HK-2 (cell line): ENCODE results near the gene PRAMEF13.
"Not testable (repeated sequence)": the region's sequence is repeated elsewhere in the genome, so short reads cannot be mapped to it uniquely, and the experiment has no call there.

Experiments used
- DNase-seq: peaks from one replicate; pipeline ENCODE4 v3.0.0-alpha.2; 2018; ENCODE audit not compliant: unreplicated experiment

Gene PRAMEF13, protein sequence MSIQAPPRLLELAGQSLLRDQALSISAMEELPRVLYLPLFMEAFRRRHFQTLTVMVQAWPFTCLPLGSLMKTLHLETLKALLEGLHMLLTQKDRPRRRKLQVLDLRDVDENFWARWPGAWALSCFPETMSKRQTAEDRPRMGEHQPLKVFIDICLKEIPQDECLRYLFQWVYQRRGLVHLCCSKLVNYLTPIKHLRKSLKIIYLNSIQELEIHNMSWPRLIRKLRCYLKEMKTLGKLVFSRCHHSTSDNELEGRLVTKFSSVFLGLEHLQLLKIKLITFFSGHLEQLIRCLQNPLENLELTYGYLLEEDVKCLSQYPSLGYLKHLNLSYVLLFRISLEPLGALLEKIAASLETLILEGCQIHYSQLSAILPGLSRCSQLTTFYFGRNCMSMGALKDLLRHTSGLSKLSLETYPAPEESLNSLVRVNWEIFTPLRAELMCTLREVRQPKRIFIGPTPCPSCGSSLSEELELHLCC

DNA sequence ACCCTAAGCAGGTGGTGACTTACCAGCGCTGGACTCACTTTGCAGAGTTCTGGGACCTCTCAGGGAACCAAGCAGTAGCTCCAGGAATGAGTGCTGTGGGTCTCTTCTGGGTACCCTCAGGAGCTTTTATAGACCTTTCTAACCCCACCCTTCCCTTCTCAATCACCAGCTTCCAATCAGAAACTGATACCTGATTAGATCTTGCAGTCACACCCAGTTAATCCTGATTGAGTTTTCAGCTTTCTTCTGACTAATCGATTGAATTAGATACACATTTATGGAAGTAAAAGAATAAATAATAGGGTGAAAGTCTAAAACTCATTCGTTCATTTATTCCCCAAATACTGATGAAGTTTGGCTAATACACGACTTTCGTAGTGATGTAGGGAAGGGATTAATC is at the start of gene PRAMEF13:
Gene PRAMEF13 (minus strand): TSS at position 101 of the 400 bp plus-strand sequence. CDS start 1,820 bp downstream, outside the sequence.
- DNase-seq, result not testable (repeated sequence)

DNA sequence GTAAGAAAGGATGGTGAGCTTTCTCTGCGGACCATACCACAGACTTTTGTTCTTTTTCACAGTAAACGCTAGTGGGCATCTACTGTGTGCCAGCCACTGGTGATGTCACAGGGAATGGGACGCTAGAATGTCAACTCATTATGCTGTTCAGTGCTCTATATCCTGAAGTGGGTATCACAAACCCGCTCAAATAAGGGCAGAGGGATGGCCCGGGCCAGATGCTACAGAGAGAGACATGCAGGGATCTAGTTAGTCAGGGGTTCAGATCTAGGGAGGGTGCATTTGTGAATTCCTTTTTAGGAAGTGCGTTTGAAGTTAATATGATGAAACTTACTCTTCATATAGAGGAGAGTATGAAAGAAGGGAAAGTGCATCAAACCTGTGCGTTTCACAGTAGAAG is 45.9 kb upstream of the PRAMEF13 start:
- not testable (repeated sequence) for DNase-seq

DNA sequence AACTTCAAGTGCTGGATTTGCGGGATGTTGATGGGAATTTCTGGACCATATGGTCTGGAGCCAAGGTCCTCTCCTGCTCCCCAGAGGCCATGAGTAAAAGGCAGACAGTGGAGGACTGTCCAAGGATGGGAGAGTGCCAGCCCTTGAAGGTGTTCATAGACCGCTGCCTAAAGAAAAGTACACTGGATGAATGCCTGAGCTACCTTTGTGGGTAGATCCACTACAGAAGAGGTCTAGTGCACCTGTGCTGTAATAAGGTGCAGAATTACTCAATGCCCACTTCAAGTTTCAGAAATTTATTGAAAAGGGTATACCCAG is 45.3 kb upstream of the PRAMEF13 start:
- DNase-seq, result not testable (repeated sequence)

DNA sequence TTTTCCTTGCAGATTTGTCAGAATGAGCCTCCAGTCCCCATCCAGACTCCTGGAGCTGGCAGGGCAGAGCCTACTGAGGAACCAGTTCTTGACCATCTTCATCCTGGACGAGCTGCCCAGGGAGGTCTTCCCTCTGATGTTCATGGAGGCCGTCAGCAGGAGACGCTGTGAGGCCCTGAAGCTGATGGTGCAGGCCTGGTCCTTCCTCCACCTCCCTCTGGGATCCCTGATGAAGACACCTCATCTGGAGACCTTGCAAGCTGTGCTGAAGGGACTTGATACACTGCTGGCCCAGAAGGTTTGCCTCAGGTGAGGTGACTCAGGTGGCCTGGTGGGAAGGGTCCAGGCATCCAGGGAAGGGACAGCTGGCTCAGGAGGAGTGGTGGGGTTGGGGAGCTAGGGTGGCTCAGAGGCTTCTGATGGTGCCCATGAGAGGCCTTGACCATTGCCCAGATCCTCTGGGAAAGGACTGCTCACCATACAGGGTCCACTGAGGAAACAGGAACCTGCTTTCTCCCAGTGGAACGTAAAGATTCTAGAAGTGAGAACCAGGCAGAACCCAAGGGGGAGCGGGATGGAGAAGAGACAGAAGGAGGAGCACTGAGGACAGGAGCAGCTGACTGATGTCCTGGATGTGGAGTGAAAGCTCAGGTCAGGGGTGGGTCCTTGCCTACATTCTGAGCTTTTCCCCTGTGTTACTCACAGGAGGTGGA is 44.8 kb upstream of the PRAMEF13 start:
- not testable (repeated sequence) for DNase-seq

DNA sequence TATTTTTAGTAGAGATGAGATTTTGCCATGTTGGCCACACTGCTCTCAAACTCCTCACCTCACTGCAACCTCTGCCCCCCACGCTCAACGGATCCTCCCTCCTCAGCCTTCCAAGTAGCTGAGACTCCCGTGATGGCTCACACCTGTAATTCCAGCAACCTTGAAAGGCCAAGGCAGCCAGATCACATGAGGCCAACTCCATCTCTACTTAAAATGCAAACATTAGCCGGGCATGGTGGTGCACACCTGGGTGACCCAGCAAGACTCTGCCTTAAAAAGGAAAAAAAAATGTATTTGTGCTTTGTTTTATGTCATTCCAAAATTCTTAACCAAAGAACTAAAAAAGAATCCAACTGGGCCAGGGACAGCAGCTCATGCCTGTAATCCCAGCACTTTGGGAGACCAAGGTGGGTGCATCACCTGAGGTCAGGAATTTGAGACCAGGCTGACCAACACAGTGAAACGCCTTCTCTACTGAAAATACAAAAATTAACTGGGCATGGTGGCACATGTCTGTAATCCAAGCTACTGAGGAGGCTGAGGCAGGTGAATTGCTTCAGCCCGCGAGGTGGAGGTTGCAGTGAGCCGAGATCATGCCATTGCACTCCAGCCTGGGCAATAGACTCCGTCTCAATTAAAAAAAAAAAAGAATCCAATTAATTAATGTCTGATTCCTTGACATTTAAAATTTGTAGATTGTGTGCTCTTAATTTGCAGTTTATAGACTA is 42.5 kb upstream of the PRAMEF13 start:
- not testable (repeated sequence) for DNase-seq

DNA sequence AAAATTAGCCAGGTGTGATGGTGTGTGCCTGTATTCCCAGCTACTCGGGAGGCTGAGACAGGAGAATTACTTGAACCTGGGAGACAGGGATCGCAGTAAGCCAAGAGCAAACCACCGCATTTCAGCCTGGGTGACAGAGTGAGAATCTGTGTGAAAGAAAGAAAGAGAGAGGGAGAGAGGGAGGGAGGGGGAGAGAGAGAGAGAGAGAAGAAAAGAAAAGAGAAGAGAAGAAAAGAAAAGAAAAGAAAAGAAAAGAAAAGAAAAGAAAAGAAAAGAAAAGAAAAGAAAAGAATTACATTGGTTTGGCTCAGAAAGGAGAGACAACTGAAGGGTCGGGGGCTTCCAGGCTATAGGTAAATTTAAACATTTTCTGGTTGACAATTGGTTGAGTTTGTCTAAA is 38.4 kb upstream of the PRAMEF13 start:
- not testable (repeated sequence) for DNase-seq

DNA sequence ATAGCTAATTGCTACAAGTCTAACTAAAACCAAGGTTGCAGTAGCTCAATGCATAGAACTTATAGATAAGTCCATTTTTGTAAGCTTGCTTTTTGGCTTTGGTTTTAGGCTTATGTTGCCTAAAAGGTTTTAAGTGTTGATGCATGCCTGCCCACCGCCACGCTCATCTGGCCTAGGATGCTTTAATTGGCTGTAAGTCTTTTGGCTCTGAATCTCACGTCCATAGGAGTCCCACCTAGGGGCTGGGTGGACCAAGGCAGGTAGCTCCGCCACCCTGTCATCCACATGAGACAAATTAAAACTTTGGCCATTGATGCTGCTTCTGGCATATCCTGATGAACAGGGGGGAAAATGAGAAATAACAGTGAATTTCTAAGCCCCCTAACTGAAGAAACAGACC is 36.4 kb upstream of the PRAMEF13 start:
- DNase-seq, result not testable (repeated sequence)

DNA sequence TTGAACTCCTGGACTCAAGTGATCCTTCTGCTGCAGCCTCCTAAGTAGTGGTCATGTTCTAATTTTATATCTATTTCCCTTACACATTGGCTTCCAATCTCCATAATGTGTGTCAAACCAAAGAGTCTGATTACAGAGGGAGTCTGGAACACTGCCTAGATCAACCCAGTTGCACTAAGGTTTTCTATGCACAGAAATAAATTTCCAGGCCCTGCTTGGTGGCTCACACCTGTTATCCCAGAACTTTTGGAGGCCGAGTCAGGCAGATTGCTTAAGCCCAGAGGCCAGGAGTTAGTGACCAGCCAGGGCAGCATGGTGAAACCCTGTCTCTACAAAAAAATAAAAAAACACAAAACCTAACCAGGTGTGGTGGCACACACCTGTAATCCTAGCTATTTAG is 32.8 kb upstream of the PRAMEF13 start:
- DNase-seq, result not testable (repeated sequence)

DNA sequence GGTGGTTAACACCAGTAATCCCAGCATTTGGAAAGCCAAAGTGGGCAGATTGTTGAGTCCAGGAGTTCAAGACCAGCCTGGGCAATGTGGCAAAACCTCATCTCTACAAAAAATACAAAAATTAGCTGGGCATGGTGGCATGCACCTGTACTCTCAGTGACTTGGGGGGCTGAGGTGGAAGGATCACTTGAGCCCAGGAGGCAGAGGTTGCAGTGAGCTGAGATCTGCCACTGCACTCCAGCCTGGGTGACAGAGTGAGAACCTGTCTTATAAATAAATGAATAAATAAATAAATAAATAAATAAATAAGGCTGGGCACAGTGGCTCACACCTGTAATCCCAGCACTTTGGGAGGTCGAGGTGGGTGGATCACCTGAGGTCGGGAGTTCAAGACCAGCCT is 30.8 kb upstream of the PRAMEF13 start:
- DNase-seq, result not testable (repeated sequence)

DNA sequence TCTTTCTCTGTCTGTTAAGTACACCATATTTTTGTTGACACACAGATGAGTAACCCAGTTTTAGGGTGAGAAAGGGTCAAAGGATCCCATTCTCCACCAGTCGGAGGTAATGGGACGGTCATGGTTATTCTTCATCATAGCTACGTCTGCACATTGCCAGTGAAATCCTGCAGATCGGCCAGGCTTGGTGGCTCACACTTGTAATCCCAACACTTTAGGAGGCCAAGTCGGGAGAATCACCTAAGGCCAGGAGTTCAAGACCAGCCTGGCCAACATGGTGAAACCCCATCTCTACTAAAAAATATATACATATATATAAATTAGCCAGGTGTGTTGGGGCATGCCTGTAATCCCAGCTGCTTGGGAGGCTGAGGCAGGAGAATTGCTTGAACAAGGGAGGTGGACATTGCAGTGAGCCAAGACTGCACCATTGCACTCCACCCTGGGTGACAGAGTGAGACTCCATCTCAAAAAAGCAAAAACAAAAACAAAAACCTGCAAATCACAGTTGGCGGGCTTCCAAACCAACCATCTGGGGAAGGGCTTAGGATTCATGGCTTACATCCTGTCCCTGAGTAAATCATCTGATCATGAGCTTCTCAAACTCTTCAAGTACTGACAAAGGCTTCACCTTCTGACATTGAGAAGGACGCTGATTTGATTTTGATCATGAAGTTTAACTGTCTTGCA is 30.0 kb upstream of the PRAMEF13 start:
- DNase-seq, result not testable (repeated sequence)

DNA sequence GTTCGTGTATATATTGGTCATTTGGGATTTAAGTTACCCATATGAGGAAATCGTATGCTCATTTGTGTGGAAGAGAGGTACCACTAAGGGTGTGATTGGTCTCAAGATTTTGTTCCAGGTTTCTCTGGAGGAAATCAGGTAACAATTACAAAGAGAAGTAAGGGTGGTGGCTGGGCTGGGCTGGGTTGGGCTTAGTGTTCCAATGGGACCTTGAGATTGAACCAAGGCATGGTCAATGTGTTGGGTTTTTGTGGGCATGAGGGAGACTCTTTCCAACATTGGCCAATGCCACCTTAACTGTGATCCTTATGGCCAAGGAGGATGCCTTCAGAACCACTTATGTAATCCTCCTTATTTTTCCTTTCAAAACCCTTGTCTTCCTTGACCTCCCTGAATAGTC is 29.4 kb upstream of the PRAMEF13 start:
- DNase-seq, result not testable (repeated sequence)

DNA sequence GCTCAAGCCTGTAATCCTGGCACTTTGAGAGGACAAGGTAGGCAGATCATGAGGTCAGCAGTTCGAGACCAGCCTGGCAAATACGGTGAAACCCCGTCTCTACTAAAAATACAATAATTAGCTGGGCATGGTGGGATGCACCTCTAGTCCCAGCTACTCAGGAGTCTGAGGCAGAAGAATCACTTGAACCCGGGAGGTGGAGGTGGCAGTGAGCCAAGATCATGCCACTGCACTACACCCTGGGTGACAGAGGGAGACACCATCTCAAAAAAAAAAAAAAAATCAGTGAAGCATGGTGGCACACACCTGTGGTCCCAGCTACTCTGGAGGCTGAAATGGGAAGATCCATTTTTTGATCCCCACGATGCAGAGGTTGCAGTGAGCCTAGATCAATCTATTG is 28.9 kb upstream of the PRAMEF13 start:
- not testable (repeated sequence) for DNase-seq

DNA sequence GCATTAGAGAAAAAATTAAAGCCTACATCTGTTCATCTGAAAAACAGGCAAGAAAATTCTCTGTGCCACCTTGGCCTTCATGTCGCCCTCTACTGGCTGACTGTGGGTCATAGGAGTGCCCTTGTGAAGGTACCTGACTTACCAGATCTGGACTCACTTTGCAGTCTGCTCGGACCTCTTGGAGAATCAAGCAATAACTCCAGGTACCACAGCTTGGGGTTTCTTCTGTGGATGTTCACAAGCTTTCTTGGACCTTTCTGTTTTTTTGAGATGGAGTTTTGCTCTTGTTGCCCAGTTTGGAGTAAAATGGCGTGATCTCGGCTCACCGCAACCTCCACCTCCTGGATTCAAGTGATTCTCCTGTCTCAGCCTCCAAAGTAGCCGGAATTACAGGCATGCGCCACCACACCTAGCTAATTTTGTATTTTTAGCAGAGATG is 27.2 kb upstream of the PRAMEF13 start:
- no peak for DNase-seq

DNA sequence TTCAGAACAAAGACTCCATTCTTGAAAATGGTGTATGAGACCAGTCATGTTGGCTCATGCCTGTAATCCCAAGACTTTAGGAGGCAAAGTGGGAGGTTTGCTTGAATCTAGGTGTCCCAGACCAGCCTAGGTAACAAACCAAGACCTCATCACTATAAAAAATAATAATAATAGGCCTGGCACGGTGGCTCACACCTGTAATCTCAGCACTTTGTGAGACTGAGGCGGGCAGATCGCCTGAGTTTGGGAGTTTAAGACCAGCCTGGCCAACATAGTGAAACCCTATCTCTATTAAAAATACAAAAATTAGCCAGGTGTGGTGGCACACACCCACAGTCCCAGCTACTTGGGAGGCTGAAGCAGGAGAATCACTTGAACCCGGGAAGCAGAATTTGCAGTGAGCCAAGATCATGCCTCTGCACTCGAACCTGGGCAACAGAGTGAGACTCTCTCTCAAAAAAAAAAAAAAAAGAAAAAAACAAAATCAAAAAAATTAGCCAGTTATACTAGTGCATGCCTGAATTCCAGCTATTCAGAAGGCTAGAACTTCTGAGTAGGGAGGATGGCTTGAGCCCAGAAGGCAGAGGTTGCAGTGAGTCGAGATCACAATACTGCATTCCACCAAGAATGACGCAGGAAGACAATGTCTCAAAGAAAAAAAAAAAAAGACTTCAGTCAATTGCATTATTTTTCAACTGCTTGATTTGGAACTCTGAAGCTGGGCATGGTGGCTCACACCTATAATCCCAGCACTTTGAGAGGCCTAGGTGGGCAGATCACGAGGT is 26.3 kb upstream of the PRAMEF13 start:
- DNase-seq, result not testable (repeated sequence)

DNA sequence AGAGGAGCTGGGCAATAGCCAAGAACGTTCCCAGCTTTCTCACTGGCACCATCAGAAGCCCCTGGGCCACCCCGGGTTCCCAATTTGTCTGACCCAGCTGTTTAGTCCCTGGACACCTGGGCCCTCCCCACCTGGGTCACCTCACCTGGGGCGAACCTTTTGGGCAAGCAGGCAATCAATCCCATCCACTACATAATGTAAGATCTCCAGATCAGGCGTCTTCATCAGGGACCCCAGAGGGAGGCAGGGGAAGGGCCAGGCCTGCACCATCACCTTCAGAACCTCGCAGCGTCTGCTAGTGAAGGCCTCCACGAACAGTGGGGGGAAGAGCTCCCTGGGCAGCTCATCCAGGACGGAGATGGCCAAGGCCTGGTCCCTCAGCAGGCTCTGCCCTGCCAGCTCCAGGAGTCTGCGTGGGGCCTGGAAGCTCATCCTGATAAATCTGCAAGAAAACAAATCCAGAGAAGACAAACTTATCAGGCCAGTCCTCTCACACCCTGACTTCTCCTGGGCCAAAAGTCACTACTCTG is 24.5 kb upstream of the PRAMEF13 start, which contains the start of gene PRAMEF18:
Gene PRAMEF18 (minus strand): TSS at position 480 of the 530 bp plus-strand sequence. CDS start 48 bp downstream, at position 432.
- DNase-seq, result not testable (repeated sequence)

DNA sequence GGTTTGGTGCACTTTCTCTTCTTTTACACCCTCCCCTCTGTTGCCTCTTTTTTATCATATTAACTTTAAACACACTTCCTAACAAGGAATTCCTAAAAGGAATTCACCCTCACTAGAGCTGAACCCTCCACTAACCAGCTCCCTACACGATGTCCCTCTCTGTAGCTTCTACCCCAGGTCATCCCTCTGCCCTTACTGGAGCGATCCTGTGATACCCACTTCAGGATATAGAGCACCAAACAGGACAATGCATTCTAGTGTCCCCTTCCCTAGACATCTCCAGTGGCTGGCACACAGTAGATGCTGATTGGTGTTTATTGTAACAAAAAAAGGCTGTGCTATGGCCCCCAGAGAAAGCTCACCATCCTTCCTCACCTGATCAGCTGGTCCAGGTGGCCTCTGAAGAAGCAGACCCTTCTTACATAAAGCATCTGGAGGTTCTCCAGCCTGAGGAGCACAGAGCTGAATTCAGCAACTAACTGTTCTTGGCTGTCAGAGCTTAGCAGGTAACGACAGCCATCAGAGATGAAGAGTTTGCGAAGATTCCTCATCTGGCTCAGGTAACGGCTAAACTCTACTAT is 23.4 kb upstream of the PRAMEF13 start:
- DNase-seq, result no peak

DNA sequence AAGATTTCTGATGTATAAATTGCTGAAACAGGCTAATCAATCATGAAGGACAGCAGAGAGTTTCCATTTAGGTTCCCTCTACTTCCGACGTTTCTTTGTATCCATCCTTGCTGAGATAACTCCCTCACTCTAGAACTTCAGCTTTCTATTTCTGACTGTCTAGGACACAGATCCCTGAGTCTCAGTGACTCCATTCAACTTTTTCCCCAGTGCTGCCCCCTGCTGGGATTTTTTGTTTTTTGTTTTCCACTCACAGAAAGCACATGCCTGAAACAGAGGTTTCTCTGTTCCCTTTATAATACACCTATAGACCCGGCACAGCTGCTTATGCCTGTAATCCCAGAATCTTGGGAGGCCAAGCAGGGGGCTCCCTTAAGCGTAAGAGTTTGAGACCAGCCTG is 21.6 kb upstream of the PRAMEF13 start:
- not testable (repeated sequence) for DNase-seq

DNA sequence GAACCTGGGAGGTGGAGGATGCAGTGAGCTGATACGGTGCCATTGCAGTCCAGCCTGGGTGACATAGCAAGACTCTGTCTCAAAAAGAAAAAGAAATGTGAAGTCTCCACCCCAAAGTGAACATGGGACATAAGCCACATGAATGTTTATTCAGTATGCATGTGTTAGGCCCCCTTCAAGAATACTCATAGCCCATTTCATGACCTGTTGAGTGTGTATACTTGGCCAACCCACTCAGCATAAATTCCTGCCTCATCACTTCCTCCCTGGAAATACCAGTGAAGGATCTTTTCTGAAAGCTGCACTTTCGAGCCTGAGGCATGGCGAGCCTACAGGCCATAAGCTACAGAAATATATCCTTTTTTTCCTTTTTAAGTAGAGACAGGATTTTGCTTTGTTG is 18.0 kb upstream of the PRAMEF13 start:
- not testable (repeated sequence) for DNase-seq

DNA sequence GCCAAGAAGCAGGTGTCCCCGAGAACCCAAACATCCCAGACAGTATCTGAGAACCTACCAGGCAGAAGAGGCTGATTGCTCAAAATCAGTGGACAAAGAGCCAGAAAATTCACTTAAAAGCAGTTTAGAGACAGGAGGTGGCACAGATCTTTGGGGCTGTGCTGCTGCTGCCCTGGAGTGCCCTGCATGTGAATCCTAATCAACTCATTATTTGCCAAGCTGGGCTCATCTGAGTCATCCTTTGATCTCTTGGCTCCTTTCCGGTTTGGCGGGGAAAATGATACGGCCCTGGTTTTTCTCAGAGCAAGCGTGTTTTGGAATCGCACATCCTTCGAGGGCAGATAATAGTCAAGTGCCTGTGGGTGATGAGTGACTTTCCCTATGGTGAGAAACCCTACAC is 15.4 kb upstream of the PRAMEF13 start:
- DNase-seq, result not testable (repeated sequence)

DNA sequence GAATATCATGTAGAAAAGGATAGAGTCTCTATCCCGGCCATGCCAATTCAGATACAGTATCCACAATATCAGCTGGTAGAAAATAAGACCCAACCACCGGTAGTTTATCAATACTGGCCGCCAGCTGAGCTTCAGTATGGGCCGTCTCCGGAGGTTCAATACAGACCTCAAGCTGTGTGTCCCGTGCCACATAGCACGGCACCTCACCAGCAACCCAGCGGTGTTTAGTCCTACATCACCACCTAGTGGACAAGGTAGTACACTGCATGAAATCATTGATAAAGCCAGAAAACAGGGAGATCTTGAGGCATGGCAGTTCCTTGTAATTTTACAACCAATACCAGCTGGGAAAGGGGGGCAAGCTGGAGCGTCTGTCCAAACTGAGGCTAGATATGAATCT is 7.5 kb upstream of the PRAMEF13 start:
- DNase-seq, result not testable (repeated sequence)
